Camera-type eye (tissue), 1 donor: ENCODE results near the gene THAP6. TPM values are rescaled to one million over a fixed set of nuclear protein-coding genes. Genes with fewer than 3 reads are reported as not detected.

Experiments
- total RNA-seq: library from RNA; depleted of rRNA; stranded (reverse); fragments of >200 nt; gene quantifications from one replicate; pipeline ENCODE4 v1.2.3, GENCODE V29; 2014

The THAP6 gene
- 61.0 TPM for total RNA-seq

GRCh38 chr4:75514131-75514948 is at the start of gene THAP6, which contains the start of gene RCHY1:
Gene THAP6 (plus strand): TSS chr4:75514473. CDS start chr4:75515453, 980 bp downstream.
Gene RCHY1 (minus strand): TSS chr4:75514403. CDS start chr4:75514286, 117 bp downstream.

GRCh38 chr4:75555294-75556164 is 41.3 kb downstream of the THAP6 start, which contains the start of gene ODAPH:
Gene ODAPH (plus strand): TSS chr4:75556066. CDS start chr4:75556083, 17 bp downstream.

Other genes with a start within 250 kb of the THAP6 start
- gene RCHY1, start 70 bp upstream of the THAP6 start, total RNA-seq = 51.5 TPM
- gene ODAPH, start 41.6 kb downstream of the THAP6 start, total RNA-seq = not detected
- gene CDKL2, start 116.1 kb downstream of the THAP6 start, total RNA-seq = 8.1 TPM
- gene G3BP2, start 158.9 kb downstream of the THAP6 start, total RNA-seq = 170 TPM
- gene USO1, start 210.1 kb downstream of the THAP6 start, total RNA-seq = 106 TPM